Astrocyte of the spinal cord (primary cell): ENCODE results near the gene DLGAP1.

ENCODE experiments used
- DNase-seq: peaks from one replicate; pipeline ENCODE4 v3.0.0; 2011; ENCODE audit warnings: low read depth, low spot score
- H3K4me3 ChIP-seq: 2 replicates; pipeline ENCODE4 v1.5.1; 2011; ENCODE audit warnings: low read depth, mild to moderate bottlenecking, low read length, moderate library complexity
- in situ Hi-C: cut with HindIII; loops from 2 replicates; pipeline ENCODE4 v1.10.0; 2017; ENCODE audit warnings: low sequenced_read_pairs
- TF ChIP-seq, protein P1 (sequence below): IDR thresholded peaks from 2 replicates; pipeline ENCODE4 v1.5.1; 2012; ENCODE audit warnings: low read depth, mild to moderate bottlenecking, low read length, inconsistent platforms

The DLGAP1 gene

DNA sequence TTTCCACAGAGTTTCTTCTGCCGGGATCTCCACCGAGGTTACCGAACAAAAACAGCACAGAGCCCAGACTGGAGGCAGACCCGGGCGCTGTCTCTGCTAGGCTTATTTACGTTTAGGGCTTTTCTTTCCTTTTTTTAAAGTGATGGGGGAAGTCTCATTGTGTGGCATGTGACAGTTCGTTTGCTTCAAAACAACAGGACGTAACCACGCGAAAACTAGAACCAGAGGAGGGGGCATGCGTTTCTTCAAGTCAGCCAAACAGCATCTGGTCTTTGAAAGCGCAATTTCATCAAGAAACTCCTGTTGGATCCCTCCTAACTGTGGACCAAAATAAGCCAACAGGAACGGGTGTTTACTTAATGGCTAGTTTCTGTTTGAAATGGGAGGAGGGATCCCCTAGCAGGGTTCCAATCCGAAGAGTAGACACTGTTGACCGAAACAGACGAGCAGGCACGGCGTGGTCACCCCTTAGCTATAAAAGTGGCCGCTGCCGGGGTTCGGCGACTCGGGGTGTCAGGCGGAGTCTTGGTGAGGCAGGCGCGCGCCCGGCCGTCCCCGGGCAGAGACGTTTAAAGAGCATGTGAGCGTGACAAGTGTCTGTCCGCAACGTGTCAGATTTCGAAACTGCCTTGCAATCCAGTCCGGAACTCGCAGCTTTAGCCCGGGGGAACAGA lies 1006.1 kb downstream of the DLGAP1 start:
- DNase-seq: peak; percentile 83
- TF ChIP-seq, protein P1, sequence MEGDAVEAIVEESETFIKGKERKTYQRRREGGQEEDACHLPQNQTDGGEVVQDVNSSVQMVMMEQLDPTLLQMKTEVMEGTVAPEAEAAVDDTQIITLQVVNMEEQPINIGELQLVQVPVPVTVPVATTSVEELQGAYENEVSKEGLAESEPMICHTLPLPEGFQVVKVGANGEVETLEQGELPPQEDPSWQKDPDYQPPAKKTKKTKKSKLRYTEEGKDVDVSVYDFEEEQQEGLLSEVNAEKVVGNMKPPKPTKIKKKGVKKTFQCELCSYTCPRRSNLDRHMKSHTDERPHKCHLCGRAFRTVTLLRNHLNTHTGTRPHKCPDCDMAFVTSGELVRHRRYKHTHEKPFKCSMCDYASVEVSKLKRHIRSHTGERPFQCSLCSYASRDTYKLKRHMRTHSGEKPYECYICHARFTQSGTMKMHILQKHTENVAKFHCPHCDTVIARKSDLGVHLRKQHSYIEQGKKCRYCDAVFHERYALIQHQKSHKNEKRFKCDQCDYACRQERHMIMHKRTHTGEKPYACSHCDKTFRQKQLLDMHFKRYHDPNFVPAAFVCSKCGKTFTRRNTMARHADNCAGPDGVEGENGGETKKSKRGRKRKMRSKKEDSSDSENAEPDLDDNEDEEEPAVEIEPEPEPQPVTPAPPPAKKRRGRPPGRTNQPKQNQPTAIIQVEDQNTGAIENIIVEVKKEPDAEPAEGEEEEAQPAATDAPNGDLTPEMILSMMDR: no peak
- in situ Hi-C loops: no loop called here
- peak overlapping the region; percentile 96 for H3K4me3 ChIP-seq

DNA sequence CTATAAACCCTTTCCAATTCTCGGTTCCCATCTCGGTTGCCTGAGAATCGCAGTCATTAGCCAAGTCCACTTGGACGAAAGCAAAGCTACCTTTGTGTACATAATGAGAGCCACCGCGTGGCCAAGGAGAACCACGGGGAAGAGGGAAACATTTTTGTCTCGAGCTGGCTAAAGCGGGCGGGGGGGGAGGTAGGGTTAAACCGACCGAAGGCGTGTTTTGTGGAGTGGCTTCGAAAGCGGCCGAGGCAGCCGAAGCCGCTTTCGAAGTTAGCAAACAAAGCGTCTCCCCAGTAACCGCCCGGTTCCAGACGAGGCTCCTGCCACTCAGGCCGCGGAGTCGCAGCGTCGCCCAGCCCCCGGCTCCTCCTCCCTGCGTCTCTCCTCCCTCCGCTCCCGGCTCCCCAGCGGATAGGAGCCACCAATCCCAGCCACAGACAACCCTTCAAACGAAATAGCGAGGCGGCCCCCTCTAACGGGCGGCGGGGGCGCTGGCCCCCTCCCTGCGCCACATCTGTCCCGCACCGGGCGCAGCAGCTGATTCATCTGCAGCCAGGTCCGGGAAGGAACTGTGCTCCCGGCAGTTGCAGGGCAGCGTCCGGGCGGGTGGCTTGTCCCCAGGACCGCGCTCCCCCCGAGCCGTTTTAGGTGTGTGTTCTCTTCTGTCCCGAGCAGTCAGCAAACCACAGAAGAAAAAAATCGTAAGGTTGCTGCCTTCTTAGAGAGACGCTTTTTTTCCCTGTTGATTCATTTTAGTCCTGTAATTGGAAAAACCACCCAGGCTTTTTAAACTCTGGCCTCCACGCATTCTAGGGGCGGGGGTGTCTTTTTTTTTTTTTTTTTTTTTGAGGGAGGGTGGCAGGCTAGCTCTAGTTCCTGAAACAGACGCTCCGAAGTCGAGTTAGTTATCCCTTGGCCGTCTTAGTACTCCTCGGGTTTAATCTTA lies 1006.9 kb downstream of the DLGAP1 start:
- TF ChIP-seq, protein P1: peak; percentile 26
- in situ Hi-C loops: no loop called here
- peak; percentile 99 for DNase-seq
- H3K4me3 ChIP-seq: peak overlapping the region; percentile 96

DNA sequence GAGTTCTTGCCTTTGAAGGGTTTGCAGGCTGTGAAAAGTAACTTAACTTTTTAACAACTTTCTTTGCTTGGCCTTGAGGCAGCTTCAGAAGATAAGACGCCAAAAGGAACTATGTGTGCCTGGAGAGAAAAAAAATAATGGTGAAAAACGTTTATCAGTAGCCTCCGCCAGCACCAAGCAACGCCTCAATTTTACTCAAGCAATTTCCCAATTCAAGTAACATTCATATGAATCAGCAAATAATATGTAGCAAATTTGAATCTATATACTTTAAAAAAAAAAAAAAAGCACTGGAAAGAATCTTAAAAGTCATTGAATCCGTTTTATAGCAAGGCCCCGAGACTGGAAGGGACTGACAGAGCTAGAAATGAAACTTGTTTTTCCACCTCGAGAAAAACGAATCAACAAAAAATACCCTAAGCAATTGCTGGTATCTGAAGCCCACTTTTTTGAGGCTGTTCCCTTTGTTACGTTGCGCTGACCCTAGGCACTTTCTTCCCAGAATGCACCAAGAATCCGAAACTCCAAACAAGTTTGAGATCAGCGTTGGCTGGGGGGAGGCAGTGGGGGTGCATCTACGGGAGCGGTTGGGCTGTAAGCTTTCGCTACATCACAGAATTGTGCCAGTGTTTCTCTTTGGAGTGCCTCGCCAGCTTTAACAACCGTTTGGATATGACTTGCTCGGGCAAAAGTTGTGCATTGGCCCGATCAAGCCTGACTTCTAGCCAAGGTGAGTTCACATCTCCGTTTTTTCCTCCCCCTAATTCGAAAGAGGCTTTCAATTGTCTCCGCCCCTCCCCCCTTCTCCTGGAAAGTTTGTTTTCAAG lies 1007.8 kb downstream of the DLGAP1 start:
- H3K4me3 ChIP-seq: peak overlapping the region; percentile 96
- TF ChIP-seq, protein P1: no peak
- in situ Hi-C loops: no loop called here
- DNase-seq: peak; percentile 70
